Activated effector memory CD4-positive, alpha-beta T cell treated with anti-CD3 and anti-CD28 coated beads, Interleukin-2, amount 50 U/mL, for 16 hours (primary cell): ENCODE results near the gene ARHGAP11B.
A peak's percentile ranks its signal among the peaks of the same experiment; 100 is the strongest.
"Not testable (repeated sequence)": the region's sequence is repeated elsewhere in the genome, so short reads cannot be mapped to it uniquely, and the experiment has no call there.

ENCODE experiments used
- DNase-seq: peaks from one replicate; pipeline ENCODE4 v3.0.0-alpha.2; 2020

ARHGAP11B gene

DNA sequence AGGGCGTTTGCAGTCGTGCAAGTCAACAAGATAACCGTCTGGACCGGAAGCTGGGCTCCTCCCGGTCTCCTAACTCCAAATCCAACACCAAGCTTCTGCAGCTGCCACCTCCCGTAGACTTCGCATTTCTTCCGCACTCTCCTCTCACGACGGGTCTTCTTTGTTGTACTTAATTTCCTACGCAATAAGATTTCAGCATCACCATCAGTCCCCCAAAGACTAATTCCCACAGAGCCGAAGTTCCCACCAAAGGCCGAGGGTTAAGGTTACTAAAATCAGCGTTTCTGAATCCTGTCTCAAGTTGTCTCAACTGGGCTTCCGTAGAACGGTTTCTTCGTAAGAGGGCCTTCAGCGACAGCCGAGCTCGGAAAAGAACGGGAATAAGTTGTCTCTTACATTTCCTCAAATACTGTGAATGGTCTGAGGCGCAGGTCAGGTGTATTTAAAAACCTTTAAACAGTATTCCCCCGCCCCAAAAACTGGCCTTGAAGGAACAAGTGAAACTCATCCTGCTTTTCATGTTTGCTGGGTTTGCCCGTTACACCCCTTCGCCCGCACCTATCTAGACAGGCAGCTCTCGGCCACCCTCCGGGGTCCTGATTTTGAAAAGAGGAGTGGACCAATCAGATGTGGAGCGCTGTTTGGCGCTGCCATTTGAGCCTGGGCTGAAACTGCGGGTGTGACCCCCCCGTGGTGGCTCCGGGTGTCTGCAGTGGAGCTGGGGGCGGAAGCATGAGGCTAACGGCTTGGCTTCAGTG is at the start of gene ARHGAP11B:
Gene ARHGAP11B (plus strand): TSS at position 693 of the 758 bp plus-strand sequence.
- peak; percentile 98 for DNase-seq

GRCh38 chr15:30579394-30579970 is 46.4 kb upstream of the ARHGAP11B start:
- not testable (repeated sequence) for DNase-seq

DNA sequence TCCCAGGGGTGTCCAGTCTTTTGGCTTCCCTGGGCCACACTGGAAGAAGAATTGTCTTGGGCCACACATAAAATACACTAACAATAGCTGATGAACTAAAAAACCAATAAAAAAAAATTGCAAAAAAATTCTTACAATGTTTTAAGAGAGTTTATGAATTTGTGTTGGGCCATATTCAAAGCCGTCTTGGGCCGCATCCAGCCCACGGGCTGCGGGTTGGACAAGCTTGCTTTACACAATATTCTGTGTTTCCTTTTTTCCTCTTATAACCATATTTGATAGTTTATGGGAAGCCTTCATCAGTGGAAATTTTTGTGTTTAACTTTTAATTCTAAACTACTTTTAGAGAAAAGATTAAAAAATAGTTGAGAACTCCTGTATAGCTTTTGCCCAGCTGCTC is 45.2 kb upstream of the ARHGAP11B start:
- not testable (repeated sequence) for DNase-seq

DNA sequence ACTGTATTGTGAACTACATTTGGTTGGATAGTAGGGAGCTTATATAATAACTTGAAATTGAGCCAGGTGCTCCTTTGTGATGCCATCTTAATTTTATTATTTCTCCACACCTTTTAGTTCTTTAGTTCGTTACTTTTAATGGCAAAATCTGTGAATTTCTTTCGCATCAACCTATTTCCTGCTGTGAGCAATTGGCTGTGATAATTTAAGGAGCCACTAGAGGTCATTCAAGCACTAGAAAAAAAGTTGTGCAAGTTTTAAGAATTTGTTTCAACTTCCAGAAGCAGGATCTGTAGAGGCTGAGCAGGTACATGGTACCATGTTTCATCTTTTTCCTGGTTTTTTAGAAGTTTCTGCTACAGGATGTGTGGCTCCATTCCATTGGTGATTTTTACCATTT is 27.0 kb upstream of the ARHGAP11B start:
- not testable (repeated sequence) for DNase-seq

GRCh38 chr15:30603796-30604195 is 22.1 kb upstream of the ARHGAP11B start, which contains the start of gene GOLGA8H:
GOLGA8H (plus strand) TSS chr15:30604028; CDS start chr15:30604126, 98 bp downstream.
- DNase-seq, result not testable (repeated sequence)

DNA sequence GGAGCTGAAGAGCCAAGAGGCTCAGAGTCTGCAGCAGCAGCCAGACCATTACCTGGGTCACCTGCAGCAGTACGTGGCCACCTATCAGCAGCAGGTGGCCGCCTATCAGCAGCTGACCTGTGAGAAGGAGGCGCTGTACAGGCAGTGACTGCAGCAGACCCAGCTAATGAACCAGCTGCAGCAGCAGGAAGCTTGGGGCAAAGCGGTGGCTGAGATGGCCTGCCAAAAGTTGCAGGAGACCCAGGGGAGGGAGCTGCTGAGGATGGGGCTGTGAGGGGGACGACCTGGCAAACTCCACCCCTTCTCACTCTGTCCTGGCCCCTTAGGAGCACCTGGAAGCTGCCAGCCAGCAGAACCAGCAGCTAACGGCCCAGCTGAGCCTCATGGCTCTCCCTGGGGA is 13.7 kb upstream of the ARHGAP11B start:
- not testable (repeated sequence) for DNase-seq

DNA sequence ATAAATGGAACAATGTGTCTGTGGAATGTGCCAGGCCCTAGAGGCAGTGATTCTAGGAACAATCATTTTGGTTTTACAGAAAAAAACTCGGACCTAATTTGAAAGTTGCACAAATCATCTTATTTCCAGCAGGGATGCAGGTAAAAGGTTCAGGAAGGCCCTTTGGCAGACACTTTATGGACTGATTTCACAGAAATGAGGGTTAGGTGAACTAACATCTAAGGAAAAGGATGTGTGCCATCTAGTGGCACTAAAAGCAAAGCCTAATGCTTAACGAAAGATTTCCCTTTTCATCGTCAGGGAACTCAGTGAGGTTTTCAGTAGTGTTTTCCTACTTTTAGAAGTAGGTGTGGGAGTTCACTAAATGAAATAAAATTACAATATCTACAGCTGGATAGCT is 4.6 kb upstream of the ARHGAP11B start:
- DNase-seq, result not testable (repeated sequence)

DNA sequence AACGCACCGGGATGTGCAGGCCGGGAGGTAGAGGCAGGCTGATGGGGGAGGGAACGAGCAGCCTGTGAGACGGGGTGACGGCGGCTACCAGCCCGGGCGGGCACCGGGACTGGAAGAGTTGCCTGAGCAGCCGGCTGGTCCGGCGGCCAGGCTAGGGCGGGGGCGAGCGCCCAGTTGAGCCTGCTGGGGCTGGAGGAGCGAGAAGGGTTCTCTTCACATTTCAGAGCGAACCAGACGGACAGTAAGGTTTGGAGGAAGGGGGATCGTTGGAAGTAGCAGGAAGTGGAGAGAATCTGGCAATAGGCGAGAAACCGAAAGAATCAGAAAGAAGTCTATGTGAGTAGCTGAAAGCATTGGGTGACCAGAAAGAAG is 252 bp downstream of the ARHGAP11B start:
- not testable (repeated sequence) for DNase-seq

- not testable (repeated sequence) for DNase-seq
These were observed 704 bp downstream of the ARHGAP11B start for GRCh38 chr15:30626632-30627031.

DNA sequence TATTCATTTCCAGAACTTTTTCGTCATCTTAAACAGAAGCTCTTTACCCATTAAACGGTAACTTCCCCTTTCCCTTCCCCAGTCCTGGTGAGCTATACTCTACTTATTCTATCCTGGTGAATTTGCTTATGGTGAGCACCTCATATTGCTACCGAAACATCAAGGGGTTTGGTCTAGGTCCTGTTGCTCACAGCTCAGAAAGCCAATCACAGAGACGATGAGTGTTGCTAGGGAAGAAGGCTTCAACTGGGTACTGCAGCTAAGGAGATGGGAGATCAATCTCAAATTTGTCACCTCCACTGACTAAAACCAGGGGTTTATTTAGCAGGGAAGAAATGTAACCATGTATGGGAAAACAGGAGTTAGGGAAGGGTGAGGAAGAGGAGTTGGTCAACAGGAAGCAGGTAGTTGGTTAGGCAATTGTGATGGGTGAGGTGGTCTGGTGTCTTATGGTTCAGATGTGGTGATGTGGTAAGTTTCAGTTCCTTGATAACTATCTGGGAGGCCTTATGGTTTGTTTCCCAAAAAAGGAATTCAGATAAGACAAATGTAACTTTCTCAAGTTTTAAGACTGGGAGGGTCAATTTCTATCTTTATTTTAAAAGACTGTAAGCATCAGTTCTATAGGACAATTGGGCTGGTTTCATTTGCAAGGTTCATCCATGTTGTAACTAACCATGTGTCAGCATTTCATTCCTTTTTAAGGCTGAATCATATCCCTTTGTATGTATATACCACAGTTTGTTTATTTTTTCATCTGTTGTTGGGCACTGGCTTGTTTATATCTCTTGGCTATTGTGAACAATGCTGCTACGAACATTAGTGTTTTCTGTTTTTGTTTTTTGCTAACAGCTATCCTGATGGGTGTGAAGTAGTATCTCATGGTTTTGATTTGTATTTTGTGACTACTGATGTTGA is 24.3 kb downstream of the ARHGAP11B start:
- DNase-seq, result no peak

DNA sequence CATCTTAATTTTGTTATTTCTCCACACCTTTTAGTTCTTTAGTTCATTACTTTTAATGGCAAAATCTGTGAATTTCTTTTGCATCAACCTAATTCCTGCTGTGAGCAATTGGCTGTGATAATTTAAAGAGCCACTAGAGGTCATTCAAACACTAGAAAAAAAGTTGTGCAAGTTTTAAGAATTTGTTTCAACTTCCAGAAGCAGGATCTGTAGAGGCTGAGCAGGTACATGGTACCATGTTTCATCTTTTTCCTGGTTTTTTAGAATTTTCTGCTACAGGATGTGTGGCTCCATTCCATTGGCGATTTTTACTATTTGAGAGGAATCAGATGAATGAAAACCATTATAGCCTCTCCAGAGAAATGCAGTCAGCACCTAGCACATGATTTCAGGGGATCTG is 35.2 kb downstream of the ARHGAP11B start:
- not testable (repeated sequence) for DNase-seq

- DNase-seq, result not testable (repeated sequence)
These were observed 43.7 kb downstream of the ARHGAP11B start for GRCh38 chr15:30669621-30670020.

- no peak for DNase-seq
These were observed 44.1 kb downstream of the ARHGAP11B start for GRCh38 chr15:30670056-30670455.

GRCh38 chr15:30671309-30671708 is 45.4 kb downstream of the ARHGAP11B start:
- DNase-seq, result no peak

DNA sequence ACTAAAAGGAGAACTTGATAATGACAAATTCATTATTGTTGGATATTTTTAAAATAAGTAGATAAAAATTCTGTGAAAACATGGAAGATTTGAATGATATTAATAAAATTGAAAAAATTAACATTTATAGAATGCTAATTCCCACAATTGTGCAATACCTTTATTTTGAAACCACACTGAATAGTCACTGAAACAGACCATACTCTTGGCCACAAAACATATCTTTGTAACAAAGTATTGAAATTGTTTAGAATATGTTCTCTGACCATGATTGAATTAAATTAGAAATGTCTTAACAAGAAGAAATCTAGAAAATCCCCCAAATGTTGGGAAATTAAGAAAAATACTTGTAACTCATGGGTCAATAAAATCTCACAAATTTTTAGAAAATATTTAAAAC is 49.2 kb downstream of the ARHGAP11B start:
- DNase-seq, result no peak

GRCh38 chr15:30675891-30676290 is 50.0 kb downstream of the ARHGAP11B start:
- not testable (repeated sequence) for DNase-seq

- not testable (repeated sequence) for DNase-seq
These were observed 55.1 kb downstream of the ARHGAP11B start for GRCh38 chr15:30680997-30681396.

GRCh38 chr15:30685709-30686285 is 59.9 kb downstream of the ARHGAP11B start:
- not testable (repeated sequence) for DNase-seq

- DNase-seq, result not testable (repeated sequence)
These were observed 60.7 kb downstream of the ARHGAP11B start for GRCh38 chr15:30686651-30687050.
